GM18520 (cell line): Measurements from ENCODE around the gene ARFGAP1.

ENCODE experiments used
- ATAC-seq: cut with Tn5 transposase; IDR thresholded peaks from one replicate; pipeline ENCODE4 v1.9.1; 2021; ENCODE audit not compliant: unreplicated experiment

ARFGAP1 gene

GRCh38 chr20:63277466-63278272 lies 5.1 kb downstream of the ARFGAP1 start:
- no peak for ATAC-seq

GRCh38 chr20:63278661-63279060 lies 6.0 kb downstream of the ARFGAP1 start:
- no peak for ATAC-seq

GRCh38 chr20:63279931-63280330 lies 7.3 kb downstream of the ARFGAP1 start:
- no peak for ATAC-seq

- no peak for ATAC-seq
These were observed 7.8 kb downstream of the ARFGAP1 start for GRCh38 chr20:63280371-63280770.

GRCh38 chr20:63280929-63281545 lies 8.4 kb downstream of the ARFGAP1 start:
- no peak for ATAC-seq

GRCh38 chr20:63281742-63282665 lies 9.4 kb downstream of the ARFGAP1 start:
- ATAC-seq: no peak

GRCh38 chr20:63282946-63283345 lies 10.3 kb downstream of the ARFGAP1 start:
- no peak for ATAC-seq

GRCh38 chr20:63283397-63284082 lies 10.9 kb downstream of the ARFGAP1 start:
- no peak for ATAC-seq

GRCh38 chr20:63284083-63284440 lies 11.4 kb downstream of the ARFGAP1 start:
- no peak for ATAC-seq

- no peak for ATAC-seq
These were observed 11.9 kb downstream of the ARFGAP1 start for GRCh38 chr20:63284544-63284949.

GRCh38 chr20:63284981-63285524 lies 12.4 kb downstream of the ARFGAP1 start:
- ATAC-seq: no peak

GRCh38 chr20:63285636-63286615 lies 13.3 kb downstream of the ARFGAP1 start:
- no peak for ATAC-seq

- ATAC-seq: no peak
These were observed 14.4 kb downstream of the ARFGAP1 start for GRCh38 chr20:63286781-63287696.

- ATAC-seq: no peak
These were observed 15.3 kb downstream of the ARFGAP1 start for GRCh38 chr20:63287697-63288580.

GRCh38 chr20:63288581-63289251 lies 16.1 kb downstream of the ARFGAP1 start:
- no peak for ATAC-seq

GRCh38 chr20:63289311-63290135 lies 16.9 kb downstream of the ARFGAP1 start:
- ATAC-seq: no peak
